HepG2 (cell line): Measurements from ENCODE around the gene OCLN. TPM values are rescaled to one million over a fixed set of nuclear protein-coding genes. Genes with fewer than 3 reads are reported as not detected.

ENCODE experiments used
- NR2C2 ChIP-seq: sonication (generic); formaldehyde crosslinking; IDR thresholded peaks from 2 replicates; pipeline ENCODE4 v1.4.0; 2020; ENCODE audit warnings: missing genetic modification reagents, mild to moderate bottlenecking, moderate library complexity, borderline replicate concordance
- PHF5A ChIP-seq: IDR thresholded peaks from one replicate; pipeline ENCODE4 v1.6.1; 2018; ENCODE audit warnings: low read depth, missing genetic modification reagents; ENCODE audit not compliant: unreplicated experiment
- RARA ChIP-seq: IDR thresholded peaks from 2 replicates; pipeline ENCODE4 v1.6.1; 2016; ENCODE audit warnings: missing genetic modification reagents, missing compliant biosample characterization
- SETDB1 ChIP-seq: sonication (generic); formaldehyde crosslinking; IDR thresholded peaks from 2 replicates; pipeline ENCODE4 v1.5.1; 2020; ENCODE audit warnings: missing genetic modification reagents, mild to moderate bottlenecking, borderline replicate concordance
- SMAD9 ChIP-seq: sonication (generic); formaldehyde crosslinking; IDR thresholded peaks from 2 replicates; pipeline ENCODE4 v1.5.1; 2020; ENCODE audit warnings: mild to moderate bottlenecking, missing genetic modification reagents
- SOX5 ChIP-seq: IDR thresholded peaks from 2 replicates; pipeline ENCODE4 v1.6.1; 2016; ENCODE audit warnings: borderline replicate concordance
- ZNF552 ChIP-seq: sonication (generic); formaldehyde crosslinking; IDR thresholded peaks from 2 replicates; pipeline ENCODE4 v1.9.0; 2022; ENCODE audit warnings: missing genetic modification reagents, mild to moderate bottlenecking, borderline replicate concordance
- ZNF672 ChIP-seq: sonication (generic); formaldehyde crosslinking; IDR thresholded peaks from 2 replicates; pipeline ENCODE4 v1.8.1; 2022; ENCODE audit warnings: missing genetic modification reagents
- polyA plus RNA-seq, 8 experiments: library from polyadenylated mRNA; depleted of rRNA in 3 of 8; stranded (reverse) in 7 of 8; unstranded in 1 of 8; fragments of >200 nt; fragmentation: Illumina TruSeq in 4 of 8; extraction: Trizol in 4 of 8; gene quantifications; 2 replicates each; pipeline versions ENCODE4 v1.2.1 to v1.2.3, GENCODE V29; 2011 to 2016; ENCODE audit warnings: low read depth in 4 of 8, missing spikeins in 1 of 8, mixed read lengths in 1 of 8; ENCODE audit not compliant: insufficient read depth in 1 of 8
- total RNA-seq, 5 experiments: library from RNA; depleted of rRNA; stranded (reverse); fragments of >200 nt; fragmentation: Illumina TruSeq; extraction: Trizol; gene quantifications; 2 replicates each; pipeline ENCODE4 v1.2.3, GENCODE V29; 2016; ENCODE audit warnings: low read depth in 1 of 5
- TF ChIP-seq, protein P1 (sequence below): sonication (generic); formaldehyde crosslinking; IDR thresholded peaks from 2 replicates; pipeline ENCODE4 v1.4.0; 2020; ENCODE audit warnings: missing genetic modification reagents
- TF ChIP-seq, protein P2 (sequence below): sonication (generic); formaldehyde crosslinking; IDR thresholded peaks from 2 replicates; pipeline ENCODE4 v1.5.1; 2020; ENCODE audit warnings: mild to moderate bottlenecking, missing genetic modification reagents, borderline replicate concordance
- TF ChIP-seq, protein P3 (sequence below), 2 experiments: fragments of 450-650 bp in 1 of 2; sonication (generic) in 1 of 2; formaldehyde crosslinking; IDR thresholded peaks; 2 replicates each; pipeline versions ENCODE4 v1.5.0 to v1.8.0; 2020 to 2022; ENCODE audit warnings: mild to moderate bottlenecking in 1 of 2, missing genetic modification reagents in 1 of 2
- TF ChIP-seq, protein P4 (sequence below): sonication (generic); formaldehyde crosslinking; IDR thresholded peaks from 2 replicates; pipeline ENCODE4 v1.8.0; 2022; ENCODE audit warnings: missing genetic modification reagents, mild to moderate bottlenecking, inconsistent platforms, borderline replicate concordance
- TF ChIP-seq, protein P5 (sequence below): sonication (generic); formaldehyde crosslinking; IDR thresholded peaks from 2 replicates; pipeline ENCODE4 v1.5.1; 2020; ENCODE audit warnings: mild to moderate bottlenecking, missing genetic modification reagents, borderline replicate concordance

Gene OCLN
- total and polyA plus RNA-seq, 2 of the 13 experiments (the other 11 are each of a cell fraction or from before 2014, with no cell fraction given): 24.1 to 34.8 TPM

DNA sequence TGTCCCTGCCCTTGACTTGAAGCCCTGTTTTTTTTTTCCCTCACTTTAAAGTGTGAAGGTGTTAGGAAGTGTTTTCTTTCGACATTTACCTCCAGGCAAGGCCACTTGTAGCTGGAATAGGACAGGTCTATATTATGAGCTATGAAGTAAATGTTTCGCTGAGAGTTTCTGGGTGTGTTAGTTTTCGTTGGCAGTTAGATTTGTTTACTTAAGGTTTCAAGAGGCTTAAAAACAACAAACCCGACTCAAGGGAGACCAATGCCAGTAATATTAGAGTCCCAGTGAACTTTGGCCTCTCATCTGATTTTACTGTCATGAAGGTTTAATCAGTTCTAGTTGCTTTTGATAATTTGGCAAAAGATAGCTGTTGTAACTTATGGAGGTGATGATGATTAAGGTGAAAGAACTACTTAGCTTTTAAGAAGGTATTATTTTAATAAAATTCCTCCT is 25.2 kb downstream of the OCLN start (continued):
- TF ChIP-seq, protein P1, sequence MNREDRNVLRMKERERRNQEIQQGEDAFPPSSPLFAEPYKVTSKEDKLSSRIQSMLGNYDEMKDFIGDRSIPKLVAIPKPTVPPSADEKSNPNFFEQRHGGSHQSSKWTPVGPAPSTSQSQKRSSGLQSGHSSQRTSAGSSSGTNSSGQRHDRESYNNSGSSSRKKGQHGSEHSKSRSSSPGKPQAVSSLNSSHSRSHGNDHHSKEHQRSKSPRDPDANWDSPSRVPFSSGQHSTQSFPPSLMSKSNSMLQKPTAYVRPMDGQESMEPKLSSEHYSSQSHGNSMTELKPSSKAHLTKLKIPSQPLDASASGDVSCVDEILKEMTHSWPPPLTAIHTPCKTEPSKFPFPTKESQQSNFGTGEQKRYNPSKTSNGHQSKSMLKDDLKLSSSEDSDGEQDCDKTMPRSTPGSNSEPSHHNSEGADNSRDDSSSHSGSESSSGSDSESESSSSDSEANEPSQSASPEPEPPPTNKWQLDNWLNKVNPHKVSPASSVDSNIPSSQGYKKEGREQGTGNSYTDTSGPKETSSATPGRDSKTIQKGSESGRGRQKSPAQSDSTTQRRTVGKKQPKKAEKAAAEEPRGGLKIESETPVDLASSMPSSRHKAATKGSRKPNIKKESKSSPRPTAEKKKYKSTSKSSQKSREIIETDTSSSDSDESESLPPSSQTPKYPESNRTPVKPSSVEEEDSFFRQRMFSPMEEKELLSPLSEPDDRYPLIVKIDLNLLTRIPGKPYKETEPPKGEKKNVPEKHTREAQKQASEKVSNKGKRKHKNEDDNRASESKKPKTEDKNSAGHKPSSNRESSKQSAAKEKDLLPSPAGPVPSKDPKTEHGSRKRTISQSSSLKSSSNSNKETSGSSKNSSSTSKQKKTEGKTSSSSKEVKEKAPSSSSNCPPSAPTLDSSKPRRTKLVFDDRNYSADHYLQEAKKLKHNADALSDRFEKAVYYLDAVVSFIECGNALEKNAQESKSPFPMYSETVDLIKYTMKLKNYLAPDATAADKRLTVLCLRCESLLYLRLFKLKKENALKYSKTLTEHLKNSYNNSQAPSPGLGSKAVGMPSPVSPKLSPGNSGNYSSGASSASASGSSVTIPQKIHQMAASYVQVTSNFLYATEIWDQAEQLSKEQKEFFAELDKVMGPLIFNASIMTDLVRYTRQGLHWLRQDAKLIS (CRISPR knock-in tag): no peak
- TF ChIP-seq SETDB1 (CRISPR knock-in tag) (no peak), PHF5A (no peak), ZNF552 (CRISPR knock-in tag) (no peak), NR2C2 (no peak; the same call in 1 of the 2 replicates), RARA (CRISPR knock-in tag) (peak; percentile 39; the same call in 1 of the 2 replicates), SOX5 (CRISPR knock-in tag) (peak; percentile 61; the same call in 1 of the 2 replicates), SMAD9 (CRISPR knock-in tag) (no peak), ZNF672 (CRISPR knock-in tag) (no peak)
- TF ChIP-seq, protein P2, sequence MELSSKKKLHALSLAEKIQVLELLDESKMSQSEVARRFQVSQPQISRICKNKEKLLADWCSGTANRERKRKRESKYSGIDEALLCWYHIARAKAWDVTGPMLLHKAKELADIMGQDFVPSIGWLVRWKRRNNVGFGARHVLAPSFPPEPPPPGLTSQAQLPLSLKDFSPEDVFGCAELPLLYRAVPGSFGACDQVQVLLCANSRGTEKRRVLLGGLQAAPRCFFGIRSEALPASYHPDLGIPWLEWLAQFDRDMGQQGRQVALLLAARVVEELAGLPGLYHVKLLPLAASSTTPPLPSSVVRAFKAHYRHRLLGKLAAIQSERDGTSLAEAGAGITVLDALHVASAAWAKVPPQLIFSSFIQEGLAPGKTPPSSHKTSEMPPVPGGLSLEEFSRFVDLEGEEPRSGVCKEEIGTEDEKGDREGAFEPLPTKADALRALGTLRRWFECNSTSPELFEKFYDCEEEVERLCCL (CRISPR knock-in tag): no peak
- TF ChIP-seq, protein P3, sequence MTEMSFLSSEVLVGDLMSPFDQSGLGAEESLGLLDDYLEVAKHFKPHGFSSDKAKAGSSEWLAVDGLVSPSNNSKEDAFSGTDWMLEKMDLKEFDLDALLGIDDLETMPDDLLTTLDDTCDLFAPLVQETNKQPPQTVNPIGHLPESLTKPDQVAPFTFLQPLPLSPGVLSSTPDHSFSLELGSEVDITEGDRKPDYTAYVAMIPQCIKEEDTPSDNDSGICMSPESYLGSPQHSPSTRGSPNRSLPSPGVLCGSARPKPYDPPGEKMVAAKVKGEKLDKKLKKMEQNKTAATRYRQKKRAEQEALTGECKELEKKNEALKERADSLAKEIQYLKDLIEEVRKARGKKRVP (CRISPR knock-in tag; IDR thresholded peaks at IDR 0.05): no peak
- TF ChIP-seq, protein P4, sequence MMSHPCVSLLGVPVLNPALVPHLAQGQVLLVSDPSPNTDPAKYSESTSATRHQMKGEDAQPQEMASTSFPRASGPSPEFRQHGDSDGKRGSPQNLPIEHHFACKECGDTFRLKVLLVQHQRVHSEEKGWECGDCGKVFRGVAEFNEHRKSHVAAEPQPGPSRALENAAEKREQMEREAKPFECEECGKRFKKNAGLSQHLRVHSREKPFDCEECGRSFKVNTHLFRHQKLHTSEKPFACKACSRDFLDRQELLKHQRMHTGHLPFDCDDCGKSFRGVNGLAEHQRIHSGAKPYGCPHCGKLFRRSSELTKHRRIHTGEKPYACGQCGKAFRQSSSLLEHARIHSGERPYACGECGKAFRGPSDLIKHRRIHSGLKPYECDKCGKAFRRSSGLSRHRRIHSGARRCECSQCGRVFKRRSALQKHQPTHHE (CRISPR knock-in tag): no peak
- TF ChIP-seq, protein P5, sequence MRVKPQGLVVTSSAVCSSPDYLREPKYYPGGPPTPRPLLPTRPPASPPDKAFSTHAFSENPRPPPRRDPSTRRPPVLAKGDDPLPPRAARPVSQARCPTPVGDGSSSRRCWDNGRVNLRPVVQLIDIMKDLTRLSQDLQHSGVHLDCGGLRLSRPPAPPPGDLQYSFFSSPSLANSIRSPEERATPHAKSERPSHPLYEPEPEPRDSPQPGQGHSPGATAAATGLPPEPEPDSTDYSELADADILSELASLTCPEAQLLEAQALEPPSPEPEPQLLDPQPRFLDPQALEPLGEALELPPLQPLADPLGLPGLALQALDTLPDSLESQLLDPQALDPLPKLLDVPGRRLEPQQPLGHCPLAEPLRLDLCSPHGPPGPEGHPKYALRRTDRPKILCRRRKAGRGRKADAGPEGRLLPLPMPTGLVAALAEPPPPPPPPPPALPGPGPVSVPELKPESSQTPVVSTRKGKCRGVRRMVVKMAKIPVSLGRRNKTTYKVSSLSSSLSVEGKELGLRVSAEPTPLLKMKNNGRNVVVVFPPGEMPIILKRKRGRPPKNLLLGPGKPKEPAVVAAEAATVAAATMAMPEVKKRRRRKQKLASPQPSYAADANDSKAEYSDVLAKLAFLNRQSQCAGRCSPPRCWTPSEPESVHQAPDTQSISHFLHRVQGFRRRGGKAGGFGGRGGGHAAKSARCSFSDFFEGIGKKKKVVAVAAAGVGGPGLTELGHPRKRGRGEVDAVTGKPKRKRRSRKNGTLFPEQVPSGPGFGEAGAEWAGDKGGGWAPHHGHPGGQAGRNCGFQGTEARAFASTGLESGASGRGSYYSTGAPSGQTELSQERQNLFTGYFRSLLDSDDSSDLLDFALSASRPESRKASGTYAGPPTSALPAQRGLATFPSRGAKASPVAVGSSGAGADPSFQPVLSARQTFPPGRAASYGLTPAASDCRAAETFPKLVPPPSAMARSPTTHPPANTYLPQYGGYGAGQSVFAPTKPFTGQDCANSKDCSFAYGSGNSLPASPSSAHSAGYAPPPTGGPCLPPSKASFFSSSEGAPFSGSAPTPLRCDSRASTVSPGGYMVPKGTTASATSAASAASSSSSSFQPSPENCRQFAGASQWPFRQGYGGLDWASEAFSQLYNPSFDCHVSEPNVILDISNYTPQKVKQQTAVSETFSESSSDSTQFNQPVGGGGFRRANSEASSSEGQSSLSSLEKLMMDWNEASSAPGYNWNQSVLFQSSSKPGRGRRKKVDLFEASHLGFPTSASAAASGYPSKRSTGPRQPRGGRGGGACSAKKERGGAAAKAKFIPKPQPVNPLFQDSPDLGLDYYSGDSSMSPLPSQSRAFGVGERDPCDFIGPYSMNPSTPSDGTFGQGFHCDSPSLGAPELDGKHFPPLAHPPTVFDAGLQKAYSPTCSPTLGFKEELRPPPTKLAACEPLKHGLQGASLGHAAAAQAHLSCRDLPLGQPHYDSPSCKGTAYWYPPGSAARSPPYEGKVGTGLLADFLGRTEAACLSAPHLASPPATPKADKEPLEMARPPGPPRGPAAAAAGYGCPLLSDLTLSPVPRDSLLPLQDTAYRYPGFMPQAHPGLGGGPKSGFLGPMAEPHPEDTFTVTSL: peak; percentile 60; the same call in 1 of the 2 replicates
